Measurements from ENCODE around the gene NSMCE3.

GRCh38 chr15:29283381-29283780 lies 13.8 kb upstream of the NSMCE3 start:
- no peak for TF ChIP-seq CTCF (IDR thresholded peaks at IDR 0.05)
- no peak for TF ChIP-seq POLR2A (IDR thresholded peaks at IDR 0.05)

Measured in adrenal gland (tissue), 5 donors.